ENCODE measurements around the gene ADCY3.

The ADCY3 gene

GRCh38 chr2:24899361-24899910 is 20.6 kb downstream of the ADCY3 start:
- DNase-seq = no peak

GRCh38 chr2:24898122-24899109 is 21.6 kb downstream of the ADCY3 start:
- no peak for DNase-seq

- no peak for DNase-seq
Observed at GRCh38 chr2:24894750-24895149, 25.3 kb downstream of the ADCY3 start.

GRCh38 chr2:24893934-24894333 is 26.1 kb downstream of the ADCY3 start:
- no peak for DNase-seq

GRCh38 chr2:24892928-24893327 is 27.1 kb downstream of the ADCY3 start:
- no peak for DNase-seq

- no peak for DNase-seq
Observed at GRCh38 chr2:24891201-24891600, 28.8 kb downstream of the ADCY3 start.

GRCh38 chr2:24889221-24889620 is 30.8 kb downstream of the ADCY3 start:
- DNase-seq = no peak

GRCh38 chr2:24888177-24888576 is 31.9 kb downstream of the ADCY3 start:
- no peak for DNase-seq

- DNase-seq = no peak
Observed at GRCh38 chr2:24887307-24887874, 32.6 kb downstream of the ADCY3 start.

GRCh38 chr2:24886691-24887304 is 33.2 kb downstream of the ADCY3 start:
- DNase-seq = no peak

- no peak for DNase-seq
Observed at GRCh38 chr2:24886126-24886501, 33.9 kb downstream of the ADCY3 start.

- no peak for DNase-seq
Observed at GRCh38 chr2:24885221-24886125, 34.6 kb downstream of the ADCY3 start.

GRCh38 chr2:24883946-24884345 is 36.1 kb downstream of the ADCY3 start:
- no peak for DNase-seq

GRCh38 chr2:24881623-24882022 is 38.4 kb downstream of the ADCY3 start:
- no peak for DNase-seq

- DNase-seq = no peak
Observed at GRCh38 chr2:24881158-24881557, 38.9 kb downstream of the ADCY3 start.

- no peak for DNase-seq
Observed at GRCh38 chr2:24878341-24878740, 41.7 kb downstream of the ADCY3 start.

GRCh38 chr2:24877646-24878045 is 42.4 kb downstream of the ADCY3 start:
- no peak for DNase-seq

GRCh38 chr2:24877067-24877466 is 43.0 kb downstream of the ADCY3 start:
- no peak for DNase-seq

GRCh38 chr2:24875901-24876300 is 44.1 kb downstream of the ADCY3 start:
- DNase-seq = no peak

GRCh38 chr2:24875272-24875671 is 44.8 kb downstream of the ADCY3 start:
- no peak for DNase-seq

- DNase-seq = no peak
Observed at GRCh38 chr2:24874035-24874434, 46.0 kb downstream of the ADCY3 start.

GRCh38 chr2:24873619-24874018 is 46.4 kb downstream of the ADCY3 start:
- no peak for DNase-seq
